ENCODE data around the gene BLCAP.

The BLCAP gene

GRCh38 chr20:37540001-37540400, 12.3 kb upstream of the BLCAP start:
- Histone ChIP-seq H3K9ac (ENCODE audit: low read length) (no peak overlapping the region), H3K4me3 (ENCODE audit: low read depth, low read length) (no peak overlapping the region), H3K27ac (ENCODE audit: low read depth, low read length) (no peak overlapping the region), H3K9me3 (ENCODE audit: control insufficient read depth, insufficient read depth, low read depth, low read length) (no peaks in the 10 kb centered on the region), H3K27me3 (ENCODE audit: control insufficient read depth, insufficient read depth, low read length) (no peaks in the 10 kb centered on the region), H3K4me1 (ENCODE audit: control insufficient read depth, insufficient read depth, low read length) (peaks cover 3% of the 10 kb centered on the region; the same call in 1 of the 2 replicates), H3K36me3 (ENCODE audit: control insufficient read depth, insufficient read depth, low read length) (no peaks in the 10 kb centered on the region)

DNA sequence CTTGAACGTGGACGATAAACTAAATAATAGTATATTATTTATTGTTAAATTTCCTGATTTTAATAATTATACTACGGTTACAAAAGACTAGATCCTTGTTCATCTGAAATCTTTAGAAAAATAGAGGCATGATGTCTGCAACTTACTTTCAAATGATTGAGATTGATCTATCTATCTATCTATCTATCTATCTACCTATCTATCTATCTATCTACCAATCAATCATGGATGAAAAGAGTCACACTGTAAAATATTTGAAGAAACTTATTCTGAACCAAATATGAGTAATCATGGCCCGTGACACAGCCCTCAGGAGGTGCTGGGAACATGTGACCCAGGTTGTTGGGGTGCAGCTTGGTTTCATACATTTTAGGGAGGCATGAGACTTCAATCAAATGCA, 11.7 kb upstream of the BLCAP start:
- peaks cover 3% of the 10 kb centered on the region; the same call in 1 of the 2 replicates for H3K4me1 ChIP-seq (ENCODE audit: control insufficient read depth, insufficient read depth, low read length)
- no peak overlapping the region for H3K4me3 ChIP-seq (ENCODE audit: low read depth, low read length)
- no peaks in the 10 kb centered on the region for H3K27me3 ChIP-seq (ENCODE audit: control insufficient read depth, insufficient read depth, low read length)
- no peak overlapping the region for H3K27ac ChIP-seq (ENCODE audit: low read depth, low read length)
- H3K9ac ChIP-seq (ENCODE audit: low read length) = no peak overlapping the region
- H3K9me3 ChIP-seq (ENCODE audit: control insufficient read depth, insufficient read depth, low read depth, low read length) = no peaks in the 10 kb centered on the region
- no peaks in the 10 kb centered on the region for H3K36me3 ChIP-seq (ENCODE audit: control insufficient read depth, insufficient read depth, low read length)

GRCh38 chr20:37538003-37538402, 10.3 kb upstream of the BLCAP start:
- Histone ChIP-seq H3K27ac (ENCODE audit: low read depth, low read length) (no peak overlapping the region), H3K4me1 (ENCODE audit: control insufficient read depth, insufficient read depth, low read length) (peaks cover 3% of the 10 kb centered on the region; the same call in 1 of the 2 replicates)

GRCh38 chr20:37537505-37537904, 9.8 kb upstream of the BLCAP start:
- Histone ChIP-seq H3K9ac (ENCODE audit: low read length) (no peak overlapping the region), H3K36me3 (ENCODE audit: control insufficient read depth, insufficient read depth, low read length) (no peaks in the 10 kb centered on the region), H3K27me3 (ENCODE audit: control insufficient read depth, insufficient read depth, low read length) (no peaks in the 10 kb centered on the region), H3K4me1 (ENCODE audit: control insufficient read depth, insufficient read depth, low read length) (peaks cover 3% of the 10 kb centered on the region; the same call in 1 of the 2 replicates), H3K4me3 (ENCODE audit: low read depth, low read length) (no peak overlapping the region), H3K9me3 (ENCODE audit: control insufficient read depth, insufficient read depth, low read depth, low read length) (no peaks in the 10 kb centered on the region), H3K27ac (ENCODE audit: low read depth, low read length) (no peak overlapping the region)

More at GRCh38 chr20:37538003-37538402, 10.3 kb upstream of the BLCAP start:
- no peak overlapping the region for H3K9ac ChIP-seq (ENCODE audit: low read length)
- no peaks in the 10 kb centered on the region for H3K36me3 ChIP-seq (ENCODE audit: control insufficient read depth, insufficient read depth, low read length)
- H3K4me3 ChIP-seq (ENCODE audit: low read depth, low read length) = no peak overlapping the region
- no peaks in the 10 kb centered on the region for H3K9me3 ChIP-seq (ENCODE audit: control insufficient read depth, insufficient read depth, low read depth, low read length)
- H3K27me3 ChIP-seq (ENCODE audit: control insufficient read depth, insufficient read depth, low read length) = no peaks in the 10 kb centered on the region

DNA sequence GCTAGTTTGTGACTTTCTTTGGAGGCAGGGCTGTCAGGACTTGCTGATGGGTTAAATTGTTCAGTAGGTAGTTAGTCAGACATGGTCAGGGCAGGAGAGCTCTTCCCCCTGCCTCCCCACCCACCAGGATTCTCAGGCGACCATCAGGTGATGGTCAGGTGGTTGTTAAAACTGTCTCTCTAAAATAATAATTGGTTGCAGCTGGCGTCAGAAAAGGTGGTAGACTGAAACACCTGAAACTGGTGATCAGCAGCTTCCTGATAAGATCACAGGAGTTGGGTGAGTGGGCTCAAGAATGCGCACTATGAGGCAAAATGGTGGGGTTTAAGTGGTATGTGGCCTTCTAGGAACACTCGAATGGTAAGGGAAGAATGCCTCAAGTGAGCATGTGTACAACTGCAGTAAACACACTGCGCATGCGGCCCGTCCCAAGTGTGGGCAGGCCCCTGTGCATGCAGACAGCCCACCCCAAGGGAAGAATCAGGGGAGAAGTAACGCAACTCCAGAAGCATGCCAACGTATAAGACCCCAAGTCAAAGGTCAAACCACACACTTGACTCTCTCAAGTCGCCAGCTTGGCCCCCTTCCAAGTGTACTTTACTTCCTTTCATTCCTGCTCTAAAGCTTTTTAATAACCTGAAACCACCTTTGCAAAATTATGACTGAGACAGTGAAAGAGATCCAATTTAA, 7.9 kb upstream of the BLCAP start:
- Histone ChIP-seq H3K9ac (ENCODE audit: low read length) (no peak overlapping the region), H3K9me3 (ENCODE audit: control insufficient read depth, insufficient read depth, low read depth, low read length) (no peaks in the 10 kb centered on the region), H3K4me3 (ENCODE audit: low read depth, low read length) (no peak overlapping the region), H3K36me3 (ENCODE audit: control insufficient read depth, insufficient read depth, low read length) (no peaks in the 10 kb centered on the region), H3K27ac (ENCODE audit: low read depth, low read length) (no peak overlapping the region), H3K27me3 (ENCODE audit: control insufficient read depth, insufficient read depth, low read length) (no peaks in the 10 kb centered on the region), H3K4me1 (ENCODE audit: control insufficient read depth, insufficient read depth, low read length) (peaks cover 3% of the 10 kb centered on the region; the same call in 1 of the 2 replicates)

DNA sequence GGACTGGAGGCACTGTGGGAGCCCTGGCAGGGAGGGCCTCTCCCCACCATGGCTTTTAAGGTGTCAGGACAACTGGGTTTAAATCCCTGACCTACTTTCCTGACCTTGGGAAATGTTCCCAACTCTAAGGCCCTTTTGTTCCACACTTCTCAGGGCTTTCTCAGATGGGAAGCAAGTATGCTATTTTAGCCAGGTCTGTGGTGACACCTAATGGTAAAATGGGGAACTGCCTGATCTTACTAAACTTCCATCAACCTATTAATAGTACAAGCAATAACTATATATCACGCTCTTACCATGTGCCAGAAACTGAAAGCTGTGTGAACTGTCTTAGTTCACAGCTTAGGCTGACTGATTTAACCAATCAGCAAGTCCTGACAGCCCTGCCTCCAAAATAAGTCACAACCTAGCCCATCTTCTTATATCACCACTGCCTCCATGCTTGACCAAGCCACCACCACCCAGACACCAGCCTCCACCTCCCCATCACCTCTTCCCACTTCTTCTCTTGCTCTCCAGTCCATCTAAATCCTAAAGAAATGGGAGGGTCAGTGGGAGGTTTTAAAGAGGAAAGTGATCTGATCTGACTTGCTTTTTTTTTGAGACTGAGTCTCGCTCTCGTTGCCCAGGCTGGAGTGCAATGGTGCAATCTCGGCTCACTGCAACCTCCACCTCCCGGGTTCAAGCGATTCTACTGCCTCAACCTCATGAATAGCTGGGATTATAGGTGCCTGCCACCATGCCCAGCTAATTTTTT, 6.9 kb upstream of the BLCAP start:
- no peak overlapping the region for H3K27ac ChIP-seq (ENCODE audit: low read depth, low read length)
- no peak overlapping the region for H3K9ac ChIP-seq (ENCODE audit: low read length)
- peaks cover 3% of the 10 kb centered on the region; the same call in 1 of the 2 replicates for H3K4me1 ChIP-seq (ENCODE audit: control insufficient read depth, insufficient read depth, low read length)
- H3K9me3 ChIP-seq (ENCODE audit: control insufficient read depth, insufficient read depth, low read depth, low read length) = no peaks in the 10 kb centered on the region
- H3K36me3 ChIP-seq (ENCODE audit: control insufficient read depth, insufficient read depth, low read length) = no peaks in the 10 kb centered on the region
- no peak overlapping the region for H3K4me3 ChIP-seq (ENCODE audit: low read depth, low read length)
- H3K27me3 ChIP-seq (ENCODE audit: control insufficient read depth, insufficient read depth, low read length) = no peaks in the 10 kb centered on the region

- H3K9ac ChIP-seq (ENCODE audit: low read length) = no peak overlapping the region
- H3K9me3 ChIP-seq (ENCODE audit: control insufficient read depth, insufficient read depth, low read depth, low read length) = no peaks in the 10 kb centered on the region
- H3K27ac ChIP-seq (ENCODE audit: low read depth, low read length) = no peak overlapping the region
- no peaks in the 10 kb centered on the region for H3K27me3 ChIP-seq (ENCODE audit: control insufficient read depth, insufficient read depth, low read length)
- peaks cover 11% of the 10 kb centered on the region for H3K4me1 ChIP-seq (ENCODE audit: control insufficient read depth, insufficient read depth, low read length)
- no peak overlapping the region for H3K4me3 ChIP-seq (ENCODE audit: low read depth, low read length)
- no peaks in the 10 kb centered on the region for H3K36me3 ChIP-seq (ENCODE audit: control insufficient read depth, insufficient read depth, low read length)
These were observed 5.6 kb upstream of the BLCAP start for GRCh38 chr20:37533154-37533715.

- Histone ChIP-seq H3K27me3 (ENCODE audit: control insufficient read depth, insufficient read depth, low read length) (no peaks in the 10 kb centered on the region), H3K9me3 (ENCODE audit: control insufficient read depth, insufficient read depth, low read depth, low read length) (no peaks in the 10 kb centered on the region), H3K36me3 (ENCODE audit: control insufficient read depth, insufficient read depth, low read length) (no peaks in the 10 kb centered on the region), H3K4me1 (ENCODE audit: control insufficient read depth, insufficient read depth, low read length) (peaks cover 8% of the 10 kb centered on the region), H3K9ac (ENCODE audit: low read length) (no peak overlapping the region), H3K4me3 (ENCODE audit: low read depth, low read length) (no peak overlapping the region), H3K27ac (ENCODE audit: low read depth, low read length) (no peak overlapping the region)
These were observed 4.2 kb upstream of the BLCAP start for GRCh38 chr20:37531856-37532255.

- no peak overlapping the region for H3K27ac ChIP-seq (ENCODE audit: low read depth, low read length)
- no peaks in the 10 kb centered on the region for H3K27me3 ChIP-seq (ENCODE audit: control insufficient read depth, insufficient read depth, low read length)
- peaks cover 11% of the 10 kb centered on the region for H3K4me1 ChIP-seq (ENCODE audit: control insufficient read depth, insufficient read depth, low read length)
- no peaks in the 10 kb centered on the region for H3K9me3 ChIP-seq (ENCODE audit: control insufficient read depth, insufficient read depth, low read depth, low read length)
- H3K36me3 ChIP-seq (ENCODE audit: control insufficient read depth, insufficient read depth, low read length) = no peaks in the 10 kb centered on the region
- H3K4me3 ChIP-seq (ENCODE audit: low read depth, low read length) = no peak overlapping the region
- no peak overlapping the region for H3K9ac ChIP-seq (ENCODE audit: low read length)
These were observed 3.0 kb upstream of the BLCAP start for GRCh38 chr20:37530696-37531095.

GRCh38 chr20:37529968-37530600, 2.4 kb upstream of the BLCAP start:
- Histone ChIP-seq H3K27ac (ENCODE audit: low read depth, low read length) (no peak overlapping the region), H3K4me1 (ENCODE audit: control insufficient read depth, insufficient read depth, low read length) (peaks cover 17% of the 10 kb centered on the region), H3K9ac (ENCODE audit: low read length) (no peak overlapping the region)

More at GRCh38 chr20:37529968-37530600, 2.4 kb upstream of the BLCAP start:
- Histone ChIP-seq H3K4me3 (ENCODE audit: low read depth, low read length) (no peak overlapping the region), H3K9me3 (ENCODE audit: control insufficient read depth, insufficient read depth, low read depth, low read length) (no peaks in the 10 kb centered on the region), H3K27me3 (ENCODE audit: control insufficient read depth, insufficient read depth, low read length) (no peaks in the 10 kb centered on the region), H3K36me3 (ENCODE audit: control insufficient read depth, insufficient read depth, low read length) (peaks cover 4% of the 10 kb centered on the region; the same call in 1 of the 2 replicates)

All from HUES6 (cell line).